Panc1 (cell line): Measurements from ENCODE around the gene AVL9. TPM values are rescaled to one million over a fixed set of nuclear protein-coding genes. Genes with fewer than 3 reads are reported as not detected.
A peak's percentile ranks its signal among the peaks of the same experiment; 100 is the strongest.

Experiments
- ATAC-seq: fragments of 200-7000 bp; cut with Tn5 transposase; 2 replicates; pipeline ENCODE4 v1.9.1; 2020; ENCODE audit warnings: mild to moderate bottlenecking, moderate library complexity
- BruUV-seq: library from RNA; stranded (reverse); fragments of 400-500 nt; replicated peaks from 2 replicates; lab custom pipeline; 2021; lab: Mats Ljungman, UMichigan
- CTCF ChIA-PET: fragments of 300-600 bp; sonication (Branson Sonifier 250); formaldehyde crosslinking; loops from one replicate; lab custom pipeline; 2022; ENCODE audit warnings: antibody characterized with exemption; lab: Charles Lee
- POLR2A ChIA-PET: fragments of 300-600 bp; sonication (Branson Sonifier 250); formaldehyde crosslinking; loops from one replicate; lab custom pipeline; 2022; ENCODE audit warnings: antibody characterized with exemption; lab: Charles Lee
- DNase-seq: peaks from one replicate; pipeline ENCODE4 v3.0.0-alpha.2; 2010; ENCODE audit warnings: low read depth, low spot score
- H3K27ac ChIP-seq: 2 replicates; pipeline ENCODE4 v1.5.1; 2011; ENCODE audit warnings: mild to moderate bottlenecking, low read length, inconsistent platforms
- H3K27me3 ChIP-seq: fragments of 200-500 bp; sonication (Bioruptor generic); 2 replicates; pipeline ENCODE4 v1.6.0; 2014; ENCODE audit warnings: low read length, inconsistent platforms; ENCODE audit not compliant: control insufficient read depth, insufficient read depth
- H3K36me3 ChIP-seq: fragments of 200-500 bp; sonication (Bioruptor generic); 2 replicates; pipeline ENCODE4 v1.5.1; 2014; ENCODE audit warnings: inconsistent platforms, mild to moderate bottlenecking, low read length, moderate library complexity; ENCODE audit not compliant: control insufficient read depth, insufficient read depth
- H3K4me1 ChIP-seq: 2 replicates; pipeline ENCODE4 v1.5.1; 2011; ENCODE audit warnings: inconsistent platforms, mild to moderate bottlenecking, low read length, moderate library complexity; ENCODE audit not compliant: control insufficient read depth, insufficient read depth
- H3K4me3 ChIP-seq, 2 experiments: 2 replicates each; pipeline ENCODE4 v1.5.1; 2011 to 2012; ENCODE audit warnings: low read depth in 2 of 2, low read length in 2 of 2, mild to moderate bottlenecking in 2 of 2, inconsistent platforms in 1 of 2, moderate library complexity in 1 of 2
- H3K9me3 ChIP-seq: fragments of 200-500 bp; sonication (Bioruptor generic); 2 replicates; pipeline ENCODE4 v1.5.1; 2014; ENCODE audit warnings: low read depth, mild to moderate bottlenecking, inconsistent platforms, low read length, moderate library complexity; ENCODE audit not compliant: control insufficient read depth, insufficient read depth
- POLR2AphosphoS5 ChIP-seq: IDR thresholded peaks from 2 replicates; pipeline ENCODE4 v1.6.1; 2012; ENCODE audit warnings: mild to moderate bottlenecking, low read depth, low read length, moderate library complexity
- SIN3A ChIP-seq: IDR thresholded peaks from 2 replicates; pipeline ENCODE4 v1.6.1; 2012; ENCODE audit warnings: low read depth, mild to moderate bottlenecking, low read length, moderate library complexity, borderline replicate concordance; ENCODE audit not compliant: insufficient read depth
- TCF7L2 ChIP-seq: IDR thresholded peaks from 2 replicates; pipeline ENCODE4 v1.6.1; 2011; ENCODE audit warnings: mild to moderate bottlenecking, low read depth, low read length, inconsistent platforms
- in situ Hi-C: cut with HindIII; loops from 2 replicates; pipeline ENCODE4 v1.10.0; 2016; ENCODE audit warnings: low sequenced_read_pairs, low pct_unique_long_range_greater_than_20kb
- intact Hi-C: fragments of 100-400 bp; cut with micrococcal nuclease; formaldehyde crosslinking; loops from one replicate; pipeline ENCODE4 v1.10.0; 2022; ENCODE audit not compliant: unreplicated experiment
- total RNA-seq: library from RNA; stranded (reverse); gene quantifications from one replicate; pipeline ENCODE4 v1.2.1, GENCODE V29; 2021; ENCODE audit not compliant: unreplicated experiment
- TF ChIP-seq, protein P1 (sequence below), 2 experiments: IDR thresholded peaks; 2 replicates each; pipeline ENCODE4 v1.6.1; 2011 to 2012; ENCODE audit warnings: low read depth in 2 of 2, control low read depth in 1 of 2, low read length in 1 of 2, mild to moderate bottlenecking in 1 of 2, moderate library complexity in 1 of 2; ENCODE audit not compliant: insufficient read depth in 1 of 2
- TF ChIP-seq, protein P2 (sequence below): fragments of 450-650 bp; IDR thresholded peaks from 2 replicates; pipeline ENCODE4 v1.5.1; 2017; ENCODE audit warnings: mild to moderate bottlenecking

The AVL9 gene
- total RNA-seq, 1 experiment from 2014 or later = 66.6 TPM

DNA sequence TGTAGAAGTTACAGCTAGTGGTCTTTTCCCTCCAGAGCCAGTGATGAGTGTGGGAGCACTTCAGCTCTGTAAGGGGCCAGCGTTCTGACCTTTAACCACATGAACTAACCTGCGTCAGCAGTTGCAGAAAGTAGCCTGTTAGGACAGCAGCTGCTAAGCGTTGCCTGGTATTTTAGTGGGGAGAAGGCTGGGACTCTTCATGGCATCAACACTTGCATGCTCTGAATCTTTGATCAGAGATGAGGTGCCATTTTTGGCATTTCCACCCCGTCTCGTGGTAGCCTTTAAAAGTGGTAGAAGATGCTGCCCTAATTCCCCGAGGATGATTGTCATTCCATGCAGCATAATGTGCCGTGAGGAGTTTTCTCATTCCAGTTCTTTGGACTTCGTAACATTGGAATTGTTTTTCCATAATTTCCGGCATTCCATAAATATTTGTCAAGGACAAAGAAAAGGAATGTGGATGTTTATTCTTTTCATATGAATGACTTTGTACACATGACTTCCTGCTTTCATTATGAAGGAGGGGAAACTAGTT is 92.2 kb downstream of the AVL9 start:
- peak; percentile 71 for ATAC-seq
- peaks cover 35% of the 10 kb centered on the region; the same call in 1 of the 2 replicates for H3K36me3 ChIP-seq
- TF ChIP-seq SIN3A (no peak), POLR2AphosphoS5 (peak; percentile 27; the same call in 1 of the 2 replicates), TCF7L2 (peak; percentile 36; the same call in 1 of the 2 replicates)
- BruUV-seq = TSS peak; percentile 44
- no peaks in the 10 kb centered on the region for H3K9me3 ChIP-seq
- ChIA-PET CTCF (no interaction called here), POLR2A (no interaction called here)
- H3K27me3 ChIP-seq = no peaks in the 10 kb centered on the region
- peak; percentile 64 for DNase-seq
- peaks cover 29% of the 10 kb centered on the region for H3K4me1 ChIP-seq
- H3K27ac ChIP-seq = peak overlapping the region; percentile 74
- intact Hi-C loops (no loop called here), in situ Hi-C loops (no loop called here)
- H3K4me3 ChIP-seq = no peak overlapping the region

DNA sequence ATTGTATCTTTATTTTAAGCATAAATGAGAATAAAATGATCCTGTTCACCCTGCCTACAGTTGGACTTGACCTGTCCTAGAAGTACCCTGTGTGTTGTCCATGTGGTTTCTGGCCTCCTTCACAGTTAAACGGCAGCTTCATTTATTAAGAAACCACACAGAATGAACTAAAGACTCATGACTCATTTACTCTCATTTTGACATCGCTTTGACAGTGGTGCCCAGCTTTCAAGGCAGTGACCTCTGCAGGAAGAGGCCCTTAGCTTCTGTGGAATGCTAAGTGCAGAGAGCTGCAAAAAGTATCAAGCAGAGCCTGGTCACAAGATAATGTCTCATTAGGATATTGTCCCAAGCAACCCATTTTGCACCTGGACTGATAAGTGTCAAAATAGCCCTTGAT is 93.4 kb downstream of the AVL9 start:
- CTCF ChIA-PET = no interaction called here
- ATAC-seq (no peak), DNase-seq (no peak)
- H3K36me3 ChIP-seq = peaks cover 26% of the 10 kb centered on the region; the same call in 1 of the 2 replicates
- no peaks in the 10 kb centered on the region for H3K9me3 ChIP-seq
- H3K27me3 ChIP-seq = no peaks in the 10 kb centered on the region
- intact Hi-C loops (no loop called here), in situ Hi-C loops (no loop called here)
- peak overlapping the region; percentile 74; the same call in 1 of the 2 replicates for H3K27ac ChIP-seq
- POLR2A ChIA-PET = no interaction called here
- TF ChIP-seq, protein P1, sequence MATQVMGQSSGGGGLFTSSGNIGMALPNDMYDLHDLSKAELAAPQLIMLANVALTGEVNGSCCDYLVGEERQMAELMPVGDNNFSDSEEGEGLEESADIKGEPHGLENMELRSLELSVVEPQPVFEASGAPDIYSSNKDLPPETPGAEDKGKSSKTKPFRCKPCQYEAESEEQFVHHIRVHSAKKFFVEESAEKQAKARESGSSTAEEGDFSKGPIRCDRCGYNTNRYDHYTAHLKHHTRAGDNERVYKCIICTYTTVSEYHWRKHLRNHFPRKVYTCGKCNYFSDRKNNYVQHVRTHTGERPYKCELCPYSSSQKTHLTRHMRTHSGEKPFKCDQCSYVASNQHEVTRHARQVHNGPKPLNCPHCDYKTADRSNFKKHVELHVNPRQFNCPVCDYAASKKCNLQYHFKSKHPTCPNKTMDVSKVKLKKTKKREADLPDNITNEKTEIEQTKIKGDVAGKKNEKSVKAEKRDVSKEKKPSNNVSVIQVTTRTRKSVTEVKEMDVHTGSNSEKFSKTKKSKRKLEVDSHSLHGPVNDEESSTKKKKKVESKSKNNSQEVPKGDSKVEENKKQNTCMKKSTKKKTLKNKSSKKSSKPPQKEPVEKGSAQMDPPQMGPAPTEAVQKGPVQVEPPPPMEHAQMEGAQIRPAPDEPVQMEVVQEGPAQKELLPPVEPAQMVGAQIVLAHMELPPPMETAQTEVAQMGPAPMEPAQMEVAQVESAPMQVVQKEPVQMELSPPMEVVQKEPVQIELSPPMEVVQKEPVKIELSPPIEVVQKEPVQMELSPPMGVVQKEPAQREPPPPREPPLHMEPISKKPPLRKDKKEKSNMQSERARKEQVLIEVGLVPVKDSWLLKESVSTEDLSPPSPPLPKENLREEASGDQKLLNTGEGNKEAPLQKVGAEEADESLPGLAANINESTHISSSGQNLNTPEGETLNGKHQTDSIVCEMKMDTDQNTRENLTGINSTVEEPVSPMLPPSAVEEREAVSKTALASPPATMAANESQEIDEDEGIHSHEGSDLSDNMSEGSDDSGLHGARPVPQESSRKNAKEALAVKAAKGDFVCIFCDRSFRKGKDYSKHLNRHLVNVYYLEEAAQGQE (IDR thresholded peaks at IDR 0.05; ENCODE audit: insufficient read depth in 1 of 2, low read depth in 2 of 2, low read length in 1 of 2) = no peak
- TF ChIP-seq SIN3A = no peak
- no peak for TF ChIP-seq TCF7L2
- TF ChIP-seq, protein P2, sequence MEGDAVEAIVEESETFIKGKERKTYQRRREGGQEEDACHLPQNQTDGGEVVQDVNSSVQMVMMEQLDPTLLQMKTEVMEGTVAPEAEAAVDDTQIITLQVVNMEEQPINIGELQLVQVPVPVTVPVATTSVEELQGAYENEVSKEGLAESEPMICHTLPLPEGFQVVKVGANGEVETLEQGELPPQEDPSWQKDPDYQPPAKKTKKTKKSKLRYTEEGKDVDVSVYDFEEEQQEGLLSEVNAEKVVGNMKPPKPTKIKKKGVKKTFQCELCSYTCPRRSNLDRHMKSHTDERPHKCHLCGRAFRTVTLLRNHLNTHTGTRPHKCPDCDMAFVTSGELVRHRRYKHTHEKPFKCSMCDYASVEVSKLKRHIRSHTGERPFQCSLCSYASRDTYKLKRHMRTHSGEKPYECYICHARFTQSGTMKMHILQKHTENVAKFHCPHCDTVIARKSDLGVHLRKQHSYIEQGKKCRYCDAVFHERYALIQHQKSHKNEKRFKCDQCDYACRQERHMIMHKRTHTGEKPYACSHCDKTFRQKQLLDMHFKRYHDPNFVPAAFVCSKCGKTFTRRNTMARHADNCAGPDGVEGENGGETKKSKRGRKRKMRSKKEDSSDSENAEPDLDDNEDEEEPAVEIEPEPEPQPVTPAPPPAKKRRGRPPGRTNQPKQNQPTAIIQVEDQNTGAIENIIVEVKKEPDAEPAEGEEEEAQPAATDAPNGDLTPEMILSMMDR = no peak
- TF ChIP-seq POLR2AphosphoS5 = no peak
- H3K4me3 ChIP-seq = no peak overlapping the region
- BruUV-seq = no TSS peak
- H3K4me1 ChIP-seq = peaks cover 29% of the 10 kb centered on the region

- Histone ChIP-seq H3K9me3 (no peaks in the 10 kb centered on the region), H3K27ac (no peak overlapping the region), H3K36me3 (peaks cover 7% of the 10 kb centered on the region; the same call in 1 of the 2 replicates), H3K27me3 (no peaks in the 10 kb centered on the region), H3K4me3 (no peak overlapping the region), H3K4me1 (peaks cover 21% of the 10 kb centered on the region)
- BruUV-seq = no TSS peak
- TF ChIP-seq SIN3A (no peak), POLR2AphosphoS5 (no peak), TCF7L2 (no peak)
- TF ChIP-seq, protein P2 = no peak
- ChIA-PET CTCF (no interaction called here), POLR2A (no interaction called here)
- DNase-seq = no peak
- in situ Hi-C loops (no loop called here), intact Hi-C loops (no loop called here)
- ATAC-seq = no peak
These were observed 96.6 kb downstream of the AVL9 start for GRCh38 chr7:32591938-32592337.
